ENCODE data around the gene LRRC15. TPM values are rescaled to one million over a fixed set of nuclear protein-coding genes. Genes with fewer than 3 reads are reported as not detected.

LRRC15 gene
- total RNA-seq, 5 donors from 2014 or later (not counting 1 experiment from before 2014, with no cell fraction given), result not detected

DNA sequence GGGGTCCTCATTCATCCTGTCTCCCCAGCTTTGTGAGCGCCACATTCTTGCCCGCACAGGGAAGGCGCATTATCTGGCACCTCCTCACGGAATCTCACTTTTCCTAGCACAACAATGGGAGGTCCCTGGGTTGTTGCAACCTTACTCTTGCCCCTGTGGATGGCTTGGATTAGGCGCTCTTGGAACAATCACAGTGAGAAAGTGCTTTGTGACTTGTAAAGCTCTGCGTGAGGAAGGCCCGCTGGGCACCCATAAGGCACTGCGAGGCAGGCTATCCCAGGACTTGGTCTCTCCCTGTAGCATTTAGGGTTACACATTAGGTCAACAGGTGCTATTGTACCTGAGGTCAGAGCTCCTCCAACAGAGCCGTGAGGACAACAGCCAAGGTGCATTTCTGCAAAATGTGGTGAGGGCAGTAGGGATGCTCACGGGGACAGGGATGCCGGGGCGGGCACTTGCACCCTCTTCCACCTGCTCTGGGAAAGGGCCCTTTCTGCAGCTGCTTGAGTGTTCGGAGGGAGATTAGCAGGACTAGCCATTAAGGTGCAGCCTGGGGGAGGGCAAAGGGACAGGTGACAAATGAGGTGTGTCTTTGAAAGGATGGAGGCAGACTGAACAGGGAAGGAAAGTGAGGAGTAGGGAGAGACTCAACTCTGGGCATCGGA is 13.9 kb upstream of the LRRC15 start:
- Mint-ChIP-seq H3K27me3 (peaks cover 12 to 17% of the 10 kb centered on the region in 2 donors), H3K4me1 (no peaks in the 10 kb centered on the region), H3K36me3 (no peaks in the 10 kb centered on the region), H3K4me3 (no peak overlapping the region), H3K9me3 (no peaks in the 10 kb centered on the region), H3K27ac (no peak overlapping the region)
- H3K4me1 ChIP-seq (ENCODE audit: control insufficient read depth in 1 of 2, extremely low read depth in 1 of 2, insufficient read depth in 2 of 2, low read length in 2 of 2), result no peaks in the 10 kb centered on the region
- no peak for ATAC-seq (replicated peaks in 1 of 4)
- no peak overlapping the region for H3K4me3 ChIP-seq (ENCODE audit: control insufficient read depth in 1 of 2, extremely low read depth in 1 of 2, low read length in 1 of 2)
- no peak overlapping the region for H3K27ac ChIP-seq (ENCODE audit: low read length)
- WGBS (ENCODE audit: insufficient coverage), result 93% methylated on average over 11 of the region's 14 CpGs
- DNase-seq, result no peak
- POLR2A ChIA-PET, result interaction anchor here in 1 of 2 donors (0.6 kb wide), 1 partner anchor 15 kb away, joined by 5 read pairs; no protein-coding TSS in a partner anchor
- CTCF ChIA-PET, result no interaction called here
- no peaks in the 10 kb centered on the region for H3K9me3 ChIP-seq
- no peaks in the 10 kb centered on the region for H3K36me3 ChIP-seq (ENCODE audit: control insufficient read depth in 2 of 2, extremely low read depth in 1 of 2, insufficient read depth in 1 of 2, low read length in 1 of 2)
- peaks cover 0 to 47% of the 10 kb centered on the region in 2 experiments for H3K27me3 ChIP-seq (replicated peaks in 1 of 2; ENCODE audit: control insufficient read depth in 2 of 2, extremely low read depth in 1 of 2, insufficient read depth in 2 of 2, low read length in 1 of 2)

DNA sequence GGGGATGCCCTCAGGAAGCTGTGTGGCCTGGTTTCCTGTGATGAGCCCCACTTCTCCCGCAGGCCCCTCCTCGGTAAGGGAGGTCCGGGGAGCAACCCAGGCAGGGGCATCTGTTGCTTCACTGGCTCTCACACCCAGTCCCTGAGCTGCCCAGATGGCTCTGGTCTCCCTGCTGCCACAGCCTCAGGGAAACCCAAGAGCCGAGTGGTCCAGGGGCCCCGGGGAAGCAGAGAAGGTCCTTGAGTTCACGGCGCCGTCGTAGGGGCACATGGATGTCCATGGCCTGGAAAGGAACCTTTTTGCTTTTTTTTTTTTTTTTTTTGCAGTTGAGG is 13.3 kb upstream of the LRRC15 start:
- Mint-ChIP-seq H3K36me3 (no peaks in the 10 kb centered on the region), H3K4me3 (no peak overlapping the region), H3K4me1 (no peaks in the 10 kb centered on the region), H3K27me3 (peaks cover 12 to 20% of the 10 kb centered on the region in 2 donors), H3K9me3 (no peaks in the 10 kb centered on the region), H3K27ac (no peak overlapping the region)
- H3K9me3 ChIP-seq, result no peaks in the 10 kb centered on the region
- no peak for DNase-seq
- 88% methylated on average over 6 of the region's 9 CpGs for WGBS (ENCODE audit: insufficient coverage)
- peak in 1 of 4 experiments; percentile 27 for ATAC-seq (replicated peaks in 1 of 4)
- no peaks in the 10 kb centered on the region for H3K4me1 ChIP-seq (ENCODE audit: control insufficient read depth in 1 of 2, extremely low read depth in 1 of 2, insufficient read depth in 2 of 2, low read length in 2 of 2)
- peaks cover 0 to 50% of the 10 kb centered on the region in 2 experiments for H3K27me3 ChIP-seq (replicated peaks in 1 of 2; ENCODE audit: control insufficient read depth in 2 of 2, extremely low read depth in 1 of 2, insufficient read depth in 2 of 2, low read length in 1 of 2)
- no peaks in the 10 kb centered on the region for H3K36me3 ChIP-seq (ENCODE audit: control insufficient read depth in 2 of 2, extremely low read depth in 1 of 2, insufficient read depth in 1 of 2, low read length in 1 of 2)
- no peak overlapping the region for H3K27ac ChIP-seq (ENCODE audit: low read length)
- ChIA-PET CTCF (no interaction called here), POLR2A (interaction anchor here in 1 of 2 donors (0.6 kb wide), 1 partner anchor 15 kb away, joined by 5 read pairs; no protein-coding TSS in a partner anchor)
- no peak overlapping the region for H3K4me3 ChIP-seq (ENCODE audit: control insufficient read depth in 1 of 2, extremely low read depth in 1 of 2, low read length in 1 of 2)

DNA sequence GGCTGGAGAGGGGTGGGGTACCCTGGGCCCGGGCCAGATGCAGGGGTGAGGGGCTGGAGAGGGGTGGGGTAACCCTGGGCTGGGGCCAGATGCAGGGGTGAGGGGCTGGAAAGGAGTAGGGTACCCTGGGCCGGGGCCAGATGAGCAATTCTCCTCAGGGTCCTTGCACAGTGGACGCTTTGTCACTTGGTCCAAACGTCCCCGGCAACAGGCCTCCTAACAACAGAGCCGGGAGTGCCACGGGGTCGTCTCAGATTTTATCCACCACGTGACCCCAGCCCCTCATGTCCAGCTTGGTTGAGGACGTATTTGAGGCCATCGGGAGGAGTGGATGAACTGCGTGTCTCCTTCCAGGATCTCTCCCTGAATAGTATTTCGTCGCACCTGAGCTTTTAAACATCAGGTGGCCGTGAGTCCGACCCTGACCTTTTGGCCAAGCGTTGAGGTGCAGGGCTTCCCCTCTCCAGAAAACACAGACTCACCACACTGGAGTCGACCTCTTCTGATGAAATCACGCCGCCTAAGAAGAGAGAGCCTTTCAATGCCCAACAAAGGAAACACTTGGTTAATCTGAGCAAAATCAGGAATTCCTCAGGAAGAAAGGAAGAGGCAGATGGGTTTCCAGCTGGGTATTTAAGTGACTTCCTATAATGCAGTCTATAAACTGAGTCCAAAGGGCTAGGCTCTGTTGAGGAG is 12.8 kb upstream of the LRRC15 start:
- Histone ChIP-seq H3K36me3 (ENCODE audit: control insufficient read depth in 2 of 2, extremely low read depth in 1 of 2, insufficient read depth in 1 of 2, low read length in 1 of 2) (no peaks in the 10 kb centered on the region), H3K27ac (ENCODE audit: low read length) (no peak overlapping the region), H3K4me1 (ENCODE audit: control insufficient read depth in 1 of 2, extremely low read depth in 1 of 2, insufficient read depth in 2 of 2, low read length in 2 of 2) (no peaks in the 10 kb centered on the region), H3K27me3 (replicated peaks in 1 of 2; ENCODE audit: control insufficient read depth in 2 of 2, extremely low read depth in 1 of 2, insufficient read depth in 2 of 2, low read length in 1 of 2) (peaks cover 0 to 50% of the 10 kb centered on the region in 2 experiments), H3K9me3 (no peaks in the 10 kb centered on the region), H3K4me3 (ENCODE audit: control insufficient read depth in 1 of 2, extremely low read depth in 1 of 2, low read length in 1 of 2) (no peak overlapping the region)
- ATAC-seq (replicated peaks in 1 of 4), result no peak
- no peaks in the 10 kb centered on the region for H3K4me1 Mint-ChIP-seq
- DNase-seq, result no peak
- H3K27ac Mint-ChIP-seq, result no peak overlapping the region
- no peak overlapping the region for H3K4me3 Mint-ChIP-seq
- ChIA-PET CTCF (no interaction called here), POLR2A (no interaction called here)
- no peaks in the 10 kb centered on the region for H3K9me3 Mint-ChIP-seq
- peaks cover 12 to 20% of the 10 kb centered on the region in 2 donors for H3K27me3 Mint-ChIP-seq
- WGBS (ENCODE audit: insufficient coverage), result 83% methylated on average over 16 of the region's 20 CpGs
- no peaks in the 10 kb centered on the region for H3K36me3 Mint-ChIP-seq

DNA sequence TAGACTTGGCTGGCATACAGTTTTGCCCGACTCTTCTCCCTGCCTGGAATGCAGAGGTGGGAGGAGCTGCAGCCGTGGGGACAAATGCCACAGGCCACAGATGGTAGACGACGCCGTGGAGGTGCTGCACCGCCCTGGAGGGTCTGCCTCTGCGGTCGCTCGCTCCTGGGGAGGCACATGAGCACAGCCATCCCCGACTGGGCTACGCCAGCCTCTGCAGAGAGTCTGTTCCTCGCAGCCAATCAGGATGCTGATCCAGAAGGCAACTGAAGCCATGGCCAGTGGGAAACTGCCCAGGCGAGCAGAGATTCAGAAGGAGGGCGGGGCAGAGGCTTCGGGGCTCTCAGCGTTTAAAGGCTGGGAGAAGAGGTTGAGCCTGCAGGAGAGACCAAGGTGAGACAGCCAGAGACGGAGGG is 11.9 kb upstream of the LRRC15 start:
- no peaks in the 10 kb centered on the region for H3K9me3 ChIP-seq
- H3K36me3 ChIP-seq (ENCODE audit: control insufficient read depth in 2 of 2, extremely low read depth in 1 of 2, insufficient read depth in 1 of 2, low read length in 1 of 2), result no peaks in the 10 kb centered on the region
- no peaks in the 10 kb centered on the region for H3K4me1 ChIP-seq (ENCODE audit: control insufficient read depth in 1 of 2, extremely low read depth in 1 of 2, insufficient read depth in 2 of 2, low read length in 2 of 2)
- H3K4me3 ChIP-seq (ENCODE audit: control insufficient read depth in 1 of 2, extremely low read depth in 1 of 2, low read length in 1 of 2), result no peak overlapping the region
- H3K36me3 Mint-ChIP-seq, result no peaks in the 10 kb centered on the region
- H3K27ac ChIP-seq (ENCODE audit: low read length), result no peak overlapping the region
- POLR2A ChIA-PET, result interaction anchor here in 1 of 2 donors (0.7 kb wide), 1 partner anchor 14 kb away, joined by 3 read pairs; no protein-coding TSS in a partner anchor
- peaks cover 12 to 20% of the 10 kb centered on the region in 2 donors for H3K27me3 Mint-ChIP-seq
- ATAC-seq (replicated peaks in 1 of 4) (no peak), DNase-seq (no peak)
- H3K9me3 Mint-ChIP-seq, result no peaks in the 10 kb centered on the region
- H3K27ac Mint-ChIP-seq, result no peak overlapping the region
- H3K27me3 ChIP-seq (replicated peaks in 1 of 2; ENCODE audit: control insufficient read depth in 2 of 2, extremely low read depth in 1 of 2, insufficient read depth in 2 of 2, low read length in 1 of 2), result peaks cover 0 to 50% of the 10 kb centered on the region in 2 experiments
- H3K4me1 Mint-ChIP-seq, result no peaks in the 10 kb centered on the region
- WGBS (ENCODE audit: insufficient coverage), result 77% methylated on average over 17 of the region's 17 CpGs
- CTCF ChIA-PET, result no interaction called here
- H3K4me3 Mint-ChIP-seq, result no peak overlapping the region

DNA sequence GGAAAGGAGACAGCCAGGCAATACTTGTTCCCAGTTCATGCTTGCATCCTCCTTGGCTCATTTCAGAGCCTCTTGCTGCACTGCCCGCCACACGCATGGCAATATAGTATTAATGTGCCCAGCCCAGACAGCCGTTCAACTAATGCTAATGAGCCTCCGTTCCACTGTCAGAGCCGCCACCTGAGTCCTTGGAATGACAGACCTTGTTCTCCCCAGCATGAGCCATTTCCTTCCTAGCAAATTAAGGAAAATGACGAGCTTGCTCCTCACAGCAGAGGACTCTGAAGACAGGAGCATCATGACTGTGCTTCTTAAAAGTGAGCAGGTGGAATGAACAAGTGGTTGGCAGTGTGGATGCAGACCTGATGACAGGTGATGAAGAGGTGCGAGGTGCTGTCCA is 10.8 kb upstream of the LRRC15 start:
- Mint-ChIP-seq H3K27ac (no peak overlapping the region), H3K4me3 (no peak overlapping the region), H3K9me3 (no peaks in the 10 kb centered on the region), H3K4me1 (no peaks in the 10 kb centered on the region), H3K27me3 (peaks cover 12 to 26% of the 10 kb centered on the region in 2 donors), H3K36me3 (no peaks in the 10 kb centered on the region)
- Histone ChIP-seq H3K36me3 (ENCODE audit: control insufficient read depth in 2 of 2, extremely low read depth in 1 of 2, insufficient read depth in 1 of 2, low read length in 1 of 2) (no peaks in the 10 kb centered on the region), H3K4me3 (ENCODE audit: control insufficient read depth in 1 of 2, extremely low read depth in 1 of 2, low read length in 1 of 2) (no peak overlapping the region), H3K9me3 (no peaks in the 10 kb centered on the region), H3K27me3 (replicated peaks in 1 of 2; ENCODE audit: control insufficient read depth in 2 of 2, extremely low read depth in 1 of 2, insufficient read depth in 2 of 2, low read length in 1 of 2) (peaks cover 0 to 46% of the 10 kb centered on the region in 2 experiments), H3K4me1 (ENCODE audit: control insufficient read depth in 1 of 2, extremely low read depth in 1 of 2, insufficient read depth in 2 of 2, low read length in 2 of 2) (no peaks in the 10 kb centered on the region), H3K27ac (ENCODE audit: low read length) (no peak overlapping the region)
- ChIA-PET CTCF (no interaction called here), POLR2A (no interaction called here)
- no peak for DNase-seq
- ATAC-seq (replicated peaks in 1 of 4), result no peak
- 59% methylated on average over 5 of the region's 7 CpGs for WGBS (ENCODE audit: insufficient coverage)

DNA sequence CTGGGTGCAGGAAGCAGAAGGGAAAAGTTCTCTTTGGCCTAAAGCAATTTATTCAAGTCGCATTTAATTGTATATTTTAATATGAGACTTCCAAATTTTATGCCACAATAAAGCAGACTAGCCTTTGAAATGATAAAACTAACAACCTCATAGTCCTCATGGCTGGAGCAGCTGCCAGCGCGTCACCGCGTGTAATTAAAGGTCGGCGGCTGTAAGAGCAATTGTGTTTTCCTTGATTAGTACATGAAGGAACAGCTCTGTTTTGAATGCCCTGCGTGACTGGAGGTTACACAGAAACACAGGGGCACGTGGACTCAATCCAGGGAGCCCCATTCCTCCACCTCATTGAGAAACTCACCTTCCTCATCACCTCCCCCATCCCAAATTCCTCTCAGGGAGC is 10.1 kb upstream of the LRRC15 start:
- ChIA-PET CTCF (no interaction called here), POLR2A (no interaction called here)
- ATAC-seq (replicated peaks in 1 of 4) (no peak), DNase-seq (no peak)
- 60% methylated on average over 1 of the region's 9 CpGs for WGBS (ENCODE audit: insufficient coverage)
- H3K4me1 Mint-ChIP-seq, result no peaks in the 10 kb centered on the region
- H3K27ac ChIP-seq (ENCODE audit: low read length), result no peak overlapping the region
- H3K4me3 ChIP-seq (ENCODE audit: control insufficient read depth in 1 of 2, extremely low read depth in 1 of 2, low read length in 1 of 2), result no peak overlapping the region
- H3K9me3 Mint-ChIP-seq, result no peaks in the 10 kb centered on the region
- no peaks in the 10 kb centered on the region for H3K36me3 ChIP-seq (ENCODE audit: control insufficient read depth in 2 of 2, extremely low read depth in 1 of 2, insufficient read depth in 1 of 2, low read length in 1 of 2)
- H3K36me3 Mint-ChIP-seq, result no peaks in the 10 kb centered on the region
- H3K27me3 Mint-ChIP-seq, result peaks cover 12 to 30% of the 10 kb centered on the region in 2 donors
- H3K4me3 Mint-ChIP-seq, result no peak overlapping the region
- H3K27me3 ChIP-seq (replicated peaks in 1 of 2; ENCODE audit: control insufficient read depth in 2 of 2, extremely low read depth in 1 of 2, insufficient read depth in 2 of 2, low read length in 1 of 2), result peaks cover 0 to 48% of the 10 kb centered on the region in 2 experiments
- no peak overlapping the region for H3K27ac Mint-ChIP-seq
- no peaks in the 10 kb centered on the region for H3K4me1 ChIP-seq (ENCODE audit: control insufficient read depth in 1 of 2, extremely low read depth in 1 of 2, insufficient read depth in 2 of 2, low read length in 2 of 2)
- no peaks in the 10 kb centered on the region for H3K9me3 ChIP-seq
